ACC112 (cell line): ENCODE results near the gene PRKAG2.
"Not testable (repeated sequence)": the region's sequence is repeated elsewhere in the genome, so short reads cannot be mapped to it uniquely, and the experiment has no call there.

ENCODE experiments used
- H2AFZ ChIP-seq: fragments of 200-600 bp; sonication (generic); one replicate; pipeline ENCODE4 v1.6.0; 2017; ENCODE audit warnings: antibody characterized with exemption, low read length; ENCODE audit not compliant: unreplicated experiment
- H3K27ac ChIP-seq: fragments of 200-600 bp; sonication (generic); 2 replicates; pipeline ENCODE4 v1.5.1; 2014; ENCODE audit warnings: low read depth, mild to moderate bottlenecking, antibody characterized with exemption, low read length, moderate library complexity
- H3K27me3 ChIP-seq: fragments of 200-600 bp; sonication (generic); 2 replicates; pipeline ENCODE4 v1.6.1; 2014; ENCODE audit warnings: mild to moderate bottlenecking, antibody characterized with exemption, low read length, moderate library complexity, mixed read lengths; ENCODE audit not compliant: insufficient read depth
- H3K36me3 ChIP-seq: fragments of 200-600 bp; sonication (generic); 2 replicates; pipeline ENCODE4 v1.6.1; 2016; ENCODE audit warnings: mild to moderate bottlenecking, antibody characterized with exemption, low read length, moderate library complexity, mixed read lengths; ENCODE audit not compliant: insufficient read depth
- H3K4me1 ChIP-seq: fragments of 200-600 bp; sonication (generic); one replicate; pipeline ENCODE4 v1.6.1; 2016; ENCODE audit warnings: low read length, mixed read lengths; ENCODE audit not compliant: insufficient read depth, unreplicated experiment, control insufficient read depth
- H3K4me3 ChIP-seq: fragments of 200-600 bp; sonication (generic); 2 replicates; pipeline ENCODE4 v1.5.1; 2014; ENCODE audit warnings: mild to moderate bottlenecking, low read depth, low read length
- H3K79me2 ChIP-seq: fragments of 200-600 bp; sonication (generic); one replicate; pipeline ENCODE4 v1.6.0; 2016; ENCODE audit warnings: low read length; ENCODE audit not compliant: control insufficient read depth, unreplicated experiment, insufficient read depth

The PRKAG2 gene

GRCh38 chr7:151591866-151592265 is 285.0 kb downstream of the PRKAG2 start:
- Histone ChIP-seq H3K4me1 (peaks cover 29% of the 10 kb centered on the region), H3K27me3 (no peaks in the 10 kb centered on the region), H3K27ac (peak overlapping the region; percentile 76; the same call in 1 of the 2 replicates), H3K79me2 (peaks cover 28% of the 10 kb centered on the region), H3K4me3 (no peak overlapping the region), H2AFZ (no peak overlapping the region), H3K36me3 (peaks cover 4% of the 10 kb centered on the region; the same call in 1 of the 2 replicates)

GRCh38 chr7:151590850-151591771 is 285.8 kb downstream of the PRKAG2 start:
- Histone ChIP-seq H3K36me3 (peaks cover 4% of the 10 kb centered on the region; the same call in 1 of the 2 replicates), H3K4me3 (no peak overlapping the region), H3K79me2 (peaks cover 24% of the 10 kb centered on the region), H3K4me1 (peaks cover 29% of the 10 kb centered on the region), H3K27me3 (no peaks in the 10 kb centered on the region), H3K27ac (no peak overlapping the region), H2AFZ (no peak overlapping the region)

GRCh38 chr7:151590071-151590849 is 286.7 kb downstream of the PRKAG2 start:
- H3K27ac ChIP-seq: no peak overlapping the region
- H2AFZ ChIP-seq: no peak overlapping the region
- H3K4me3 ChIP-seq: no peak overlapping the region
- peaks cover 4% of the 10 kb centered on the region; the same call in 1 of the 2 replicates for H3K36me3 ChIP-seq
- peaks cover 25% of the 10 kb centered on the region for H3K4me1 ChIP-seq
- no peaks in the 10 kb centered on the region for H3K27me3 ChIP-seq
- peaks cover 17% of the 10 kb centered on the region for H3K79me2 ChIP-seq

DNA sequence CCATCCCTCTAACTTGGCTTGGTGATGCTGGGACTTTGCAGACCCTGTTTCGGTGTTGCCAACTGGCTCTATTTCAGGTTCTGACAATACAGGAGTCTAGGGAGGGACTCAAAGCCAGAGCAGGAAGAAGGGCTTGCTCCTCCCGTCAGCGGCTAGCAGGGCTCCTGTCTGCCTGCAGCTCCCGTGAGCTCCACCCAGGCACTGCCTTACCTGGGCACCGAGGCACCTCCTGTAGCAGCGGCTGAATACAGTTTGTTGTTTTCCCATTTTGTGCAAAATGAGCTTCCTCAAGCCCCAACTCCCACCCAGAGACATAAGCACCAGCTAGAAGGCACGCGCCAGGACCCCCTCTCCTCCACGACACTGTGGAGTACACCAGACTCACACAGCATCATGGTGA is 287.9 kb downstream of the PRKAG2 start:
- no peak overlapping the region for H3K27ac ChIP-seq

GRCh38 chr7:151586531-151587260 is 290.2 kb downstream of the PRKAG2 start:
- Histone ChIP-seq H2AFZ (no peak overlapping the region), H3K27ac (no peak overlapping the region), H3K4me3 (no peak overlapping the region), H3K79me2 (peaks cover 6% of the 10 kb centered on the region), H3K4me1 (no peaks in the 10 kb centered on the region), H3K36me3 (peaks cover 4% of the 10 kb centered on the region; the same call in 1 of the 2 replicates), H3K27me3 (no peaks in the 10 kb centered on the region)

More for the DNA sequence above, 287.9 kb downstream of the PRKAG2 start:
- Histone ChIP-seq H3K4me1 (peaks cover 20% of the 10 kb centered on the region), H3K27me3 (no peaks in the 10 kb centered on the region), H2AFZ (no peak overlapping the region), H3K4me3 (no peak overlapping the region), H3K79me2 (peaks cover 16% of the 10 kb centered on the region), H3K36me3 (peaks cover 4% of the 10 kb centered on the region; the same call in 1 of the 2 replicates)

GRCh38 chr7:151585744-151586393 is 291.0 kb downstream of the PRKAG2 start:
- Histone ChIP-seq H3K79me2 (peaks cover 6% of the 10 kb centered on the region), H2AFZ (no peak overlapping the region), H3K27me3 (no peaks in the 10 kb centered on the region), H3K36me3 (peaks cover 4% of the 10 kb centered on the region), H3K4me1 (no peaks in the 10 kb centered on the region), H3K4me3 (no peak overlapping the region), H3K27ac (no peak overlapping the region)

GRCh38 chr7:151581741-151582140 is 295.2 kb downstream of the PRKAG2 start:
- H3K4me3 ChIP-seq: no peak overlapping the region
- no peaks in the 10 kb centered on the region for H3K4me1 ChIP-seq
- peaks cover 14% of the 10 kb centered on the region for H3K79me2 ChIP-seq
- no peaks in the 10 kb centered on the region for H3K27me3 ChIP-seq
- H3K36me3 ChIP-seq: peaks cover 10% of the 10 kb centered on the region
- no peak overlapping the region for H3K27ac ChIP-seq
- H2AFZ ChIP-seq: no peak overlapping the region

- Histone ChIP-seq H3K27ac (no peak overlapping the region), H3K36me3 (peaks cover 13% of the 10 kb centered on the region), H3K79me2 (peaks cover 19% of the 10 kb centered on the region), H2AFZ (no peak overlapping the region), H3K27me3 (no peaks in the 10 kb centered on the region), H3K4me1 (no peaks in the 10 kb centered on the region), H3K4me3 (no peak overlapping the region)
Measured at GRCh38 chr7:151579644-151580043, 297.3 kb downstream of the PRKAG2 start.

GRCh38 chr7:151575410-151575809 is 301.5 kb downstream of the PRKAG2 start:
- no peak overlapping the region for H3K4me3 ChIP-seq
- H3K36me3 ChIP-seq: peaks cover 11% of the 10 kb centered on the region
- no peaks in the 10 kb centered on the region for H3K4me1 ChIP-seq
- H3K79me2 ChIP-seq: peaks cover 12% of the 10 kb centered on the region
- no peaks in the 10 kb centered on the region for H3K27me3 ChIP-seq
- no peak overlapping the region for H3K27ac ChIP-seq
- no peak overlapping the region for H2AFZ ChIP-seq

DNA sequence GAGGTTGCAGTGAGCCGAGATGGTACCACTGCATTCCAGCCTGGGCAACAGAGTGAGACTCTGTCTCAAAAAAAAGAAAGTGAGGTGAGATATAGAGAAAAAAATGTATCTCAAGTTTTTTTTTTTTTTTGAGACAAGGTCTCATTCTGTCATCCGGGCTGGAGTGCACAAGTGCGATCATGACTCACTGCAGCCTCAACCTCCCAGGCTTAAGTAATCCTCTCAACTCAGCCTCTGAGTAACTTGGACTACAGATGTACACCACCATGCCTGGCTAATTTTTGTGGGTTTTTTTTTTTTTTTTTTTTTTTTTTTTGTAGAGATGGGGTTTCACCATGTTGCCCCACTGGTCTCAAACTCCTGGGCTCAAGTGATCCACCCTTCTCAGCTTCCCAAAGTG is 303.9 kb downstream of the PRKAG2 start:
- H3K4me3 ChIP-seq: not testable (repeated sequence)

More for the DNA sequence above, 303.9 kb downstream of the PRKAG2 start:
- H3K79me2 ChIP-seq, H3K27me3 ChIP-seq, H2AFZ ChIP-seq, H3K4me1 ChIP-seq, H3K36me3 ChIP-seq, H3K27ac ChIP-seq: not testable (repeated sequence)
